ENCODE data around the gene L3MBTL4.
"Not testable (repeated sequence)": the region's sequence is repeated elsewhere in the genome, so short reads cannot be mapped to it uniquely, and the experiment has no call there.

L3MBTL4 gene

DNA sequence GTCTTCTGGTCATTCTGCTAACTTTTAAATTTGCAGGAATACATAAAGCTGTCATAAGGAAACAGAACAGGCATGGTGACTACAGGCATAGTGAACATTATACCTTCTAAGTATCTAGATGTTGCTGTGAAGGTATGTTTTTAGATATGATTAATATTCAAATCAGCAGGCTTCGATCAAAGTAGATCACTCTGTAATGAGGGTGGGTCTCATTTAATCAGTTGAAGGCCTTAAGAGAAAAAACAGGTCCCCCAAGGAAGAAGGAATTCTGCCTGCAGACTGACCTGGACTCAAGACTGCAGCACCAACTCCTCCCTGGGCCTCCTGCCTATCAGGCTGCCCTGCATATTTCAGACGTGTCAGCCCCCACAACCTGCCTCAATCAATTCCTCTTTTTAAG lies 104.0 kb downstream of the L3MBTL4 start:
- no peak for DNase-seq (ENCODE audit: low spot score)

GRCh38 chr18:6297875-6298274 lies 116.8 kb downstream of the L3MBTL4 start:
- DNase-seq (ENCODE audit: low spot score) = no peak

DNA sequence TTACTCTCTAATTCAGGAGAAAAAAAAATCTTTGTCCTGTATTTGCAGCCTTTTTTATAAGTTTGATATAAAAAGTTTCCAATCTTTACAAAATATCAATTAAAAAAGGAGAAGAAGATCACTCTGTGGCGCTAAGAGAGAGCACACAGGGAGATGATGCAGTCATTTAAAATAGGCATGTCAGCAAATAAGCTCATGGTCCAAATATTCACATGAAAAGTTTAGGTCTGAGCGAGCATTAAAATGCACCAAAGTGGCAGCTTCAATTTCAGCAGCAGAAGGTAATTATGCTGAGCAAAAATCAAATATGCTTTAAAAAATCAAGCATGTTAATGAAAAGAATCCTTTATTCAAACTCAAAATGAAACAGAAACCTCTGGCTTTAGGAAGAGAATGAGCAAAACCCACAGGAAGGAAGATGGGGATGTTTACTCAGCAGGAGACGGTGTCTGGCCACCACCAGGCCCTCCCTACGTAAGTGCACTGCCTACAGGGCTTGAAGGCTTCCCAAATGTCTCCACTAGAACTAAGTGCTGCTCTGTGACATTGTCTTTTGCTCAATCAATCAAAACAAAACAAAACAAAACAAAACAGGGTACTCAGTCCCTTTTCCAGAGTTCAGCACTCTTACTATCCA lies 120.4 kb downstream of the L3MBTL4 start:
- no peak for DNase-seq (ENCODE audit: low spot score)

DNA sequence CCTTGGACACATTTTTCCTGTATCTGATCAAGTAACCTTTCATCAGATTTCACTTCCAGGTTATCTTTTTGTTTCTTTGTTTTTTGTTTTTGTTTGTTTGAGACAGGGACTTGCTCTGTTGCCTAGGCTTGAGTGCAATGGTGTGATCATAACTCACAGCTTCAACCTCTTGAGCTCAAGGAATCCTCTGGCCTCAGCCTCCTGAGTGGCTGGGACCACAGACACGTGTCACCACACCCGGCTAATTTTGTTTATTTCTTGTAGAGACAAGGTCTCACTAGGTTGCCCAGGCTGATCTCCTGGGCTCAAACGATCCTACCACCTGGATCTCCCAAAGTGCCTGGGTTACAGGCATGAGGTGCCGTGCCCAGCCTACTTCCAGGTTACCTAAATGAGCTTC lies 124.9 kb downstream of the L3MBTL4 start:
- no peak for DNase-seq (ENCODE audit: low spot score)

GRCh38 chr18:6286585-6286984 lies 128.1 kb downstream of the L3MBTL4 start:
- DNase-seq (ENCODE audit: low spot score) = no peak

DNA sequence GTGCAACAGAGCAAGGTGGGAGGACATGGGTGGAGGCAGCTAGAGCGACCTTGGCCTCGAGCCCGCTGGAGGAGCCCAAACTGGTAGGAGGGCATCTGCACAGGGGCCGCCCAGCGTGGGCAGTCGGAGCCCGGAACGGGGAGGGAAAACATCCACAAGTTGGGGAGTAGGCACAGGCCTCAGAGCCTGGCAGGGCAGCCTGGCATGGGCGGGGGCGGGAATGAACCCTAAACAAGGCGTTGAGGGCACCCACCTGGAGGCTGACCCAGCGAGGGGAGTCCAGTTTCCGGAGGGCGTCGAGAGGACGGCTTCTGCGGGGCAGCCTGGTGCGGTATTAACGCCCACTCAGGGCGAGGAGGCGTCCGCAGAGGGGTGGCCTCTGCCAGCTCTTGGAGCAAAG lies 129.9 kb downstream of the L3MBTL4 start:
- DNase-seq (ENCODE audit: low spot score) = no peak

GRCh38 chr18:6284300-6284699 lies 130.4 kb downstream of the L3MBTL4 start:
- no peak for DNase-seq (ENCODE audit: low spot score)

GRCh38 chr18:6281874-6282273 lies 132.8 kb downstream of the L3MBTL4 start:
- no peak for DNase-seq (ENCODE audit: low spot score)

GRCh38 chr18:6280211-6280743 lies 134.4 kb downstream of the L3MBTL4 start:
- DNase-seq (ENCODE audit: low spot score) = no peak

- DNase-seq (ENCODE audit: low spot score) = no peak
Measured at GRCh38 chr18:6279308-6279707, 135.4 kb downstream of the L3MBTL4 start.

DNA sequence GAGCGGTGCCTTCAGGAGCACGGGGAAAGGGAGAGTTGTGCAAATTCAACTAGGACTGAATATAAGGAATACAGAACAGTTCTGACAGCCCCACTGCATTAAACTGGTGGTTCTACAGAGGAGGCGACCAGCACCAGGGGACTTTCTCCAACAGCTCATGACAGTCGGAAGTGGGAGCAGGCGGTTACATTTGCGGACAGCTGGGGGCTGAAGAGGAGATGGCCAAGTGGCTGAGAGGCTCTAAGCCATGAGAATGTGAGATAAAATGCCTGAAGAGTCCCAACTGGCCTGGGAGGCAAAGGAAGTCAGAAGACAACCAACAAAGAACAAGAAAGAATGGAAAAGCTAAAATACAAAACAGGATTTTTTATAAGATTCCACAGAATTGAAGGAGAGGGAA lies 141.3 kb downstream of the L3MBTL4 start:
- no peak for DNase-seq (ENCODE audit: low spot score)

- not testable (repeated sequence) for DNase-seq (ENCODE audit: low spot score)
Measured at GRCh38 chr18:6272144-6272543, 142.6 kb downstream of the L3MBTL4 start.

GRCh38 chr18:6271585-6271984 lies 143.1 kb downstream of the L3MBTL4 start:
- no peak for DNase-seq (ENCODE audit: low spot score)

DNA sequence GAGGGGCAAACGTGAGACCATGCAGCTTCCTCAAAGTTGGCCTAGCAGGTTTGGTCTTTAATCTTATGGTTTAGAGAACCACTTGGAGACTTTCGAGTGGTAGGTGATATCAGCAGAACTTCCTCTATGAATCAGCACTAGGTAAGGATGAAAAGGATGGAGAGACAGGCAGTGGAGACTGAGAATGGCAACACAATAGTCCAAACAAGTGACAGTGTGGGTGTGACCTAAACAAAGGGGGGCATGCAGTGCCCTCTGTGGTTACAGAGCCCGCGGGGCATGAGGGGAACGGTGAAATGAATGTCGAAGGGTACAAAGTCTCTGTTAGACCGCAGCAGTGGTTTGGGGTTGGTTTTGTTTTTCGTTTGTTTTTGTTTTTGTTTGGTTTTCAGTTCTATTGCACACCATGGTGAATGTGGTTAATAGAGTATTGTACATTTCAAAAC lies 143.9 kb downstream of the L3MBTL4 start:
- no peak for DNase-seq (ENCODE audit: low spot score)

DNA sequence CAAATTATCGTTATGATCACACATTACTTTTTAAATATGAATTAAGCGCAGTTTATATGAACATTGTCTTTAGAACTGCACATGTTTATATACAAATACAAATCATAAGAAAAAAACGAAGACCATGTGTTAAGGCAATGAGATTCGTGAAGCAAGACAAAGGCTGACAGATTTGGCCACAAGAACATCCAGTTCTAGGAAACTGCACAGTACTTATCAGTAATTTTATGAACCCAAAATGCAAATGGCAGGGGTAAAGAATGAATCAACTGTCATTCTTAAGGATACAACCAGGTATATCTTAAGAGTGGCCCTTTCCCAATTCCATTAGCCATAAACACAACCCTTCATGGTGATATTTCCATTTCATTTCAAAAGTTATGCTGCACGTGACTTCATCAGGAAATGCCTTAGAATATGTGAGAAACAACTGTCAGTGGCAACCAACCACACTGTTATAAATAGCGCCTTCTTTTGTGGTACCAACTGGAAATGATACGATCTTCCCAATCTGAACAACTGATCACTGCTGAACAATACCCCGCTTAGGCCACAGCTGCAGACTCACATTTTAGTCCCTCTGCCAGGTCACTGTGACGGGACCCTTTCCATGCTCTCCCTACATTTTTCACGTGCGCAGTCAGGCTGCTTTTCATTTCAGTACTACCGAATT lies 144.9 kb downstream of the L3MBTL4 start:
- no peak for DNase-seq (ENCODE audit: low spot score)

DNA sequence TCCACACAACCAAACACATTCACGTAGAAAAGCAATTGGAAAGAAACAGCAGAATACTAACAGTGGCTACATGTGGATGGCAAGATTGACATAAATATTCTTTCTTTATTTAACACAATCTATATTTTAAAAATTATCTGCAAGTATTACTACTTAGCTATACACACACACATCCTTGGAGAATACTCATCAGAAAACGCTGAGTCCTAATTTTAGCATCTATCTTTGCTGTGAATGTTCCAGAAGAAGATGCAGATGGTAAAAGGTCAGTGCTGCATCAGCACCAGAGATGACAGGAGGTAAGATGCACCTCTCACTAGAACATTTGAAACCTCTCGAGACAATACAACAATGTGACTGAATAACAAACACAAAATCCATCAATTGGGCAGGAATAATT lies 148.5 kb downstream of the L3MBTL4 start:
- DNase-seq (ENCODE audit: low spot score) = no peak

DNA sequence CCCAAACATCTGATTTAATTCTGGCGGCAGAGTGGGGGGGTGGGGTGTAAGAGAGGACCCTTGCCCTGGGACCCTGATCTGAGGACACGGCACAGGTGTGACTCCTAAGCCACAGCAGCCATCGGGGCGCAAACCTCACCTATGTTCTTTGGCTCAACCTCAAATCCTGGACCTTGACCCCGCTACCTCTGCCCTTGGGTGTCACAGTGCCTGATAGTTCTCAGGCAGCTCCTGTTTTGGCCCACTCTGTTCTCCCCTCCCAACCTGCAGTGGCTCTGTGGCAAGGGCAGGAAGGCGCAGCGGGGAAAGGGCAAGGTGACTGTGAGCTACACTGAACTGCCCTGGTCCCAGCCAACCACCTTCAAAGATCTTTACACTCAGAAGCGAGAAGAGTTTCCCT lies 152.8 kb downstream of the L3MBTL4 start:
- DNase-seq (ENCODE audit: low spot score) = no peak

DNA sequence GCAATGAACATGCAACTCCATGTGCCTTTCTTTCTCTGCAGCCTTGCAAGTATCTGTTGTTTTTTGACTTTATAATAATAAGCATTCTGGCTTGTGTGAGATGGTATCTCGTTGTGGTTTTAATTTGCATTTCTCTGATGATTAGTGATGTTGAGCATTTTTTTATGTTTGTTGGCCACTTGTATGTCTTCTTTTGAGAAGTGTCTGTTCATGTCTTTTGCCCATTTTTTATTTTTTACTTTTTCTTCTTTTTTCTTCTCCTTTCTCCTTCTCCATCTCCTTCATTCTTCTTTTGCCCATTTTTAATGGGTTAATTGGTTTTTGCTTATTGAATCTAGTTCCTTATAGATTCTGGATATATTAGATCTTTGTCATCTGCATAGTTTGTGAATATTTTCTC lies 155.4 kb downstream of the L3MBTL4 start:
- not testable (repeated sequence) for DNase-seq (ENCODE audit: low spot score)

DNA sequence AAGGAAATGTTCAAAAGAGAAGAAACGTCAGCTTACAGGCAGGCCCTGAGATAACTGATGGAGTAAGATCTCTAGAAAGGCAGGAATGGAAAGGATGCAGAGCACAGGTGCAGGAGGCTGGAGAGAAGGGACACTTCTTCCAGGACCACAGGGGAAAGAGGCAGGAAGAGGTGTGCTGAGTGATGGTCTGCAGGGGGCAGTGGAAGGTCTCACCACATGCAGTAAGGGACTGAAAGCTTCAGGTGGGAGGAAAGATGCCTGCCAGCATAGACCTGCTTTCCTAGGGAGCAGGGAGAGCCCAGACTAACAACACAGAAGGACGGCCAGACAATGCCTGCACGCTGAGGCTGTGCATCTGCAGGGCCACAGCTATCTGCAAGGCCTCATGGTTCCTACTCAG lies 156.8 kb downstream of the L3MBTL4 start:
- DNase-seq (ENCODE audit: low spot score) = no peak

DNA sequence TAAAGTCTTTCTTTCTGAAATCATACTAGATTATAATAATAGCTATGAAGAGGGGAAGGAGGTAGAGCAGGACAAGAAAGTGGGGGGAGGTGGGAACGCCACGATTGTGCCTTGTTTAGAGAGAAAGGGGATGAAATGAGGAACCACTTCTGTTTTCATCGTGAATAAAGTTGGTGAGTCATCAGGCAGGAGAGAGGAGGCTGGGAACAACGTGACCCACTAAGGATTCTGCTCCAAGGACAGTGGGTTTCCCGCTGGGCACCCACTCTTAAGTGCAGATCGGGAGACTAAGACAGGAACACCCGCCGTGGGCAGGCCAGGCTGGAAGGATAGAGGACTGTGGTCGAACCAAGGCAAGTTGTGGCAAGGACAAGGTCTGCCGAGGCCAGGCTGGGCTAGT lies 158.2 kb downstream of the L3MBTL4 start:
- DNase-seq (ENCODE audit: low spot score) = no peak

GRCh38 chr18:6255886-6256285 lies 158.8 kb downstream of the L3MBTL4 start:
- DNase-seq (ENCODE audit: low spot score) = no peak

DNA sequence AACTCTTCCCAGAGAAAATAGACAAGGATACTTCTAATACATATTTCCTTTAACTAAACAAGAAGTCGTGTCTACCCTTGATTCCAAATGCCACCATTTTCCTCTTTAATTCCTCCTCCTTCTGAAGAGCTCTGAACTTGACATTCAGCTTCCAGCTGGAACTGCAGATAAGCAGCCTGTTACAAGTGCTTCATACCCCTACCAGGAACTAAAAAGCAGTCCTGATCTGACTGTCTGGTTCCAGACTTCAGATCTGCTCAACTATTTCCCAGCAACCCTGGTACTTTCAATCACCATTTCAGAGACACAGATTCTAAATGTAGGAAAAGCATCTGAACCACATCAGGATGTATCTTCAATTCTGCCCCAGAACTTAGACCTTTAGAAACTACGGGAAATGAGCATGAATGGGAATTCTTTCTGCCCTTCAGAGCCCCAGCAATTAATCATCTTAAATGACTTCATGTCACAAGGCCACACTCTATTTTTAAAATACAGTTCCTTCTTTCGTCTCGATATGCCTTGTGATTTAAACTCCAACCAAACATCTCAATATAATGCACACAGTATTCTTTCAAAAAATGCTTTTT lies 159.5 kb downstream of the L3MBTL4 start:
- DNase-seq (ENCODE audit: low spot score) = no peak

DNA sequence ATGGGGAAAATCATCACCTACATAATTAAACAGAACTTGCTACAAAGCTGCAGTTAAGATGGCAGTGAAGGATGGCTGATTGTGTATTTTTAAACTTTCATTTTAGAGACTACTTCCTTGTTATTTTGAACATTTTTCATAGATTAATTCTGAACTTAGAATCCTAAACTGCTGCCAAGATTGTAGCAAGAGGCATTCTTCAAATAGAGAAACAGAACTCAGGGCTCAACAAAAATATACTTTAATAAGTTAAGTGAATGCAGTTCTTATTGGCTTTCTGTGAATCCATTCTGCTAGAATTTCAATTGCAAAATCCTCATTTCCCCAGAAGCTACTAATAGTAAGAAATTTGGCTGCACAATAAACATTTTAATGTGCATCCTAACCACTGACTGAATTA lies 160.3 kb downstream of the L3MBTL4 start:
- DNase-seq (ENCODE audit: low spot score) = no peak
